Measurements from ENCODE around the gene LDLRAD3.
A peak's percentile ranks its signal among the peaks of the same experiment; 100 is the strongest.

Gene LDLRAD3

DNA sequence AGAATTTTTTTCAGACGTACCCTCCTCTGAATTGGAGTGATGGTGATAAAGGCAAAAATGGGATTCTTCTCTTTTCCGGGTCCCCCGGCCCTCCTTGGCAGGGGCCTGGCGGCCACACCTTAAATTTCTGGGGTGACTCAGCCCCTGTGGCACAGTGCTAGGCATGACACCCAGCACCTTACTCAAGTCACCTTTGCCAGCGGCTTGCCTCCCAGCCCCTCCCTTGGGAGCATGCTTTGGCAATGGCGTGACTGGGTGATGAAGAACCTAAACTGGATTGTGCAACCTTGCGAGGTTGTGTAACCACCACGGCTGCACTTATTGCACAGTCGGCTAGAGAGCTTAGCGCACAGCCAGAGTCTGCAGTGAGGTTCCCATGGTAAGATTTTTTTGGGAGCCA, 16.2 kb upstream of the LDLRAD3 start:
- TF ChIP-seq CSDC2 (CRISPR knock-in tag; IDR thresholded peaks at IDR 0.05) (no peak), RARB (CRISPR knock-in tag; IDR thresholded peaks at IDR 0.05) (no peak), ARNTL (CRISPR knock-in tag; IDR thresholded peaks at IDR 0.05; ENCODE audit: borderline replicate concordance, low read depth) (no peak), PATZ1 (CRISPR knock-in tag; IDR thresholded peaks at IDR 0.05; ENCODE audit: borderline replicate concordance) (no peak), ZFP30 (CRISPR knock-in tag; IDR thresholded peaks at IDR 0.05) (no peak), BACH2 (CRISPR knock-in tag; IDR thresholded peaks at IDR 0.05; ENCODE audit: borderline replicate concordance) (no peak), ZFP3 (CRISPR knock-in tag; IDR thresholded peaks at IDR 0.05) (no peak)
- TF ChIP-seq, protein P1, sequence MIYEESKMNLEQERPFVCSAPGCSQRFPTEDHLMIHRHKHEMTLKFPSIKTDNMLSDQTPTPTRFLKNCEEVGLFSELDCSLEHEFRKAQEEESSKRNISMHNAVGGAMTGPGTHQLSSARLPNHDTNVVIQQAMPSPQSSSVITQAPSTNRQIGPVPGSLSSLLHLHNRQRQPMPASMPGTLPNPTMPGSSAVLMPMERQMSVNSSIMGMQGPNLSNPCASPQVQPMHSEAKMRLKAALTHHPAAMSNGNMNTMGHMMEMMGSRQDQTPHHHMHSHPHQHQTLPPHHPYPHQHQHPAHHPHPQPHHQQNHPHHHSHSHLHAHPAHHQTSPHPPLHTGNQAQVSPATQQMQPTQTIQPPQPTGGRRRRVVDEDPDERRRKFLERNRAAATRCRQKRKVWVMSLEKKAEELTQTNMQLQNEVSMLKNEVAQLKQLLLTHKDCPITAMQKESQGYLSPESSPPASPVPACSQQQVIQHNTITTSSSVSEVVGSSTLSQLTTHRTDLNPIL (CRISPR knock-in tag; IDR thresholded peaks at IDR 0.05; ENCODE audit: low read depth): no peak
- ATAC-seq: peak; percentile 25; the same call in 2 of the 3 replicates

GRCh38 chr11:35928688-35929395, 15.0 kb upstream of the LDLRAD3 start:
- no peak for ATAC-seq
- TF ChIP-seq CSRNP3 (CRISPR knock-in tag; IDR thresholded peaks at IDR 0.05) (no peak), SNAI2 (CRISPR knock-in tag; IDR thresholded peaks at IDR 0.05) (no peak), TCF4 (CRISPR knock-in tag; IDR thresholded peaks at IDR 0.05; ENCODE audit: borderline replicate concordance) (no peak), CSDC2 (CRISPR knock-in tag; IDR thresholded peaks at IDR 0.05) (no peak), PATZ1 (CRISPR knock-in tag; IDR thresholded peaks at IDR 0.05; ENCODE audit: borderline replicate concordance) (no peak), RARB (CRISPR knock-in tag; IDR thresholded peaks at IDR 0.05) (no peak), ESRRG (CRISPR knock-in tag; IDR thresholded peaks at IDR 0.05) (no peak), ZNF565 (CRISPR knock-in tag; conservative IDR thresholded peaks at IDR 0.05; ENCODE audit: low read depth) (no peak), GLIS3 (CRISPR knock-in tag; IDR thresholded peaks at IDR 0.05) (no peak), ZFP3 (CRISPR knock-in tag; IDR thresholded peaks at IDR 0.05) (no peak), TOX (CRISPR knock-in tag; IDR thresholded peaks at IDR 0.05; ENCODE audit: borderline replicate concordance) (no peak)
- TF ChIP-seq, protein P2, sequence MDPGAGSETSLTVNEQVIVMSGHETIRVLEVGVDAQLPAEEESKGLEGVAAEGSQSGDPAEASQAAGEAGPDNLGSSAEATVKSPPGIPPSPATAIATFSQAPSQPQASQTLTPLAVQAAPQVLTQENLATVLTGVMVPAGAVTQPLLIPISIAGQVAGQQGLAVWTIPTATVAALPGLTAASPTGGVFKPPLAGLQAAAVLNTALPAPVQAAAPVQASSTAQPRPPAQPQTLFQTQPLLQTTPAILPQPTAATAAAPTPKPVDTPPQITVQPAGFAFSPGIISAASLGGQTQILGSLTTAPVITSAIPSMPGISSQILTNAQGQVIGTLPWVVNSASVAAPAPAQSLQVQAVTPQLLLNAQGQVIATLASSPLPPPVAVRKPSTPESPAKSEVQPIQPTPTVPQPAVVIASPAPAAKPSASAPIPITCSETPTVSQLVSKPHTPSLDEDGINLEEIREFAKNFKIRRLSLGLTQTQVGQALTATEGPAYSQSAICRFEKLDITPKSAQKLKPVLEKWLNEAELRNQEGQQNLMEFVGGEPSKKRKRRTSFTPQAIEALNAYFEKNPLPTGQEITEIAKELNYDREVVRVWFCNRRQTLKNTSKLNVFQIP (CRISPR knock-in tag; IDR thresholded peaks at IDR 0.05; ENCODE audit: borderline replicate concordance, low read depth): no peak

DNA sequence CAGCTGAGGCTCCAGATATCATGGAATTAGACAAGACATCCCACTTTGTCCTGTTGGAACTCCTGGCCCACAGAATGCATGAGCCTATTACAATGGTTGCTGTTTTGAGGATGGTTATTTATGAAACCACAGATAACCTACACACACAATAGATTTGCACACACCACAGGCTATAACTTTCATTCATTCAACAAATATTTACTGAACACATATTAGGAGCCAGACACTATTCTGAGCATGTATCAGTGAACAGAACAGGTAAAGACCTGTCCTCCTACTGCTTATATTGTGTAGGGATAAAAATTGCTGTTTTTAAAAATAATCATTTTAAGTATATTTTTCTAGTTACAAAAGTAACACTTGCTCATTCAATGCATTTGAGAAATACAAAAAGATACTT, 13.4 kb upstream of the LDLRAD3 start:
- TF ChIP-seq OSR1 (CRISPR knock-in tag; IDR thresholded peaks at IDR 0.05): no peak
- TF ChIP-seq ZNF565 (CRISPR knock-in tag; conservative IDR thresholded peaks at IDR 0.05; ENCODE audit: low read depth): no peak
- ATAC-seq: no peak

DNA sequence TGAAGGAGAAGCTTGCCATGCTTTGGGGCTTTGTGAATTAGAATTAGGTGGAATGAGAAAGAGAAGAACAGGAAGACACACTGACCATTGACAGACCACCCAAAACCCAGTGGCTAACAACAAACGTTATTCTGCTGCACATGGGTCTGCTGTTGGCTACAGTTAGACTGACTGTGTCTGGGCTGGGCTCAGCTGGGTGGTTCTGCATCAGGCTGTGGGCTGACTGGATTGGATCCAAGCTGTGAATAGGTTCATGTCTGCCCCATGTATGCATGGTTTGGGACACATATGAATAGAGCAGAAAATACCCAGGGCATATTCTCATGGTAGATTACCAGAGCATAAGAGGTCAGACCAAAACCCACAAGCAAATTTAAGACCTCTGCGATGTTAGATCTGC, 11.7 kb upstream of the LDLRAD3 start:
- ATAC-seq: no peak
- TF ChIP-seq ZNF8 (CRISPR knock-in tag; IDR thresholded peaks at IDR 0.05) (no peak), ZC3H10 (CRISPR knock-in tag; IDR thresholded peaks at IDR 0.05) (no peak), TOX (CRISPR knock-in tag; IDR thresholded peaks at IDR 0.05; ENCODE audit: borderline replicate concordance) (no peak), OSR1 (CRISPR knock-in tag; IDR thresholded peaks at IDR 0.05) (no peak), CSDC2 (CRISPR knock-in tag; IDR thresholded peaks at IDR 0.05) (no peak), ISL1 (CRISPR knock-in tag; IDR thresholded peaks at IDR 0.05) (no peak), ZNF70 (CRISPR knock-in tag; IDR thresholded peaks at IDR 0.05) (no peak), CSRNP3 (CRISPR knock-in tag; IDR thresholded peaks at IDR 0.05) (no peak), ZFP30 (CRISPR knock-in tag; IDR thresholded peaks at IDR 0.05) (no peak), PATZ1 (CRISPR knock-in tag; IDR thresholded peaks at IDR 0.05; ENCODE audit: borderline replicate concordance) (no peak), TCF4 (CRISPR knock-in tag; IDR thresholded peaks at IDR 0.05; ENCODE audit: borderline replicate concordance) (no peak), BACH2 (CRISPR knock-in tag; IDR thresholded peaks at IDR 0.05; ENCODE audit: borderline replicate concordance) (no peak), ARNTL (CRISPR knock-in tag; IDR thresholded peaks at IDR 0.05; ENCODE audit: borderline replicate concordance, low read depth) (no peak), RARB (CRISPR knock-in tag; IDR thresholded peaks at IDR 0.05) (no peak)
- TF ChIP-seq, protein P1 (CRISPR knock-in tag; IDR thresholded peaks at IDR 0.05; ENCODE audit: low read depth): no peak

Measured in SK-N-SH treated with all-trans-retinoic acid at 6 μM for 48 hours (cell line).